Left lobe of liver (tissue), 2 donors: Measurements from ENCODE around the gene RCOR2. TPM values are rescaled to one million over a fixed set of nuclear protein-coding genes. Genes with fewer than 3 reads are reported as not detected.

ENCODE experiments used
- ATAC-seq: fragments of 200-7000 bp; cut with Tn5 transposase; one replicate; pipeline ENCODE4 v1.9.1; 2020; ENCODE audit warnings: mild to moderate bottlenecking, moderate library complexity
- DNase-seq: peaks from one replicate; pipeline ENCODE4 v3.0.0-alpha.2; 2020; ENCODE audit warnings: low spot score
- total RNA-seq: library from RNA; stranded (reverse); gene quantifications from one replicate; pipeline ENCODE4 v1.2.1, GENCODE V29; 2021
- donor health status: DM: no; HTN: no; CAD: no; lungs with moderate emphysema.
- donor health status: DM: no; HTN: yes; CAD: no.

The RCOR2 gene
- total RNA-seq, 1 donor from 2014 or later: 0.23 TPM

DNA sequence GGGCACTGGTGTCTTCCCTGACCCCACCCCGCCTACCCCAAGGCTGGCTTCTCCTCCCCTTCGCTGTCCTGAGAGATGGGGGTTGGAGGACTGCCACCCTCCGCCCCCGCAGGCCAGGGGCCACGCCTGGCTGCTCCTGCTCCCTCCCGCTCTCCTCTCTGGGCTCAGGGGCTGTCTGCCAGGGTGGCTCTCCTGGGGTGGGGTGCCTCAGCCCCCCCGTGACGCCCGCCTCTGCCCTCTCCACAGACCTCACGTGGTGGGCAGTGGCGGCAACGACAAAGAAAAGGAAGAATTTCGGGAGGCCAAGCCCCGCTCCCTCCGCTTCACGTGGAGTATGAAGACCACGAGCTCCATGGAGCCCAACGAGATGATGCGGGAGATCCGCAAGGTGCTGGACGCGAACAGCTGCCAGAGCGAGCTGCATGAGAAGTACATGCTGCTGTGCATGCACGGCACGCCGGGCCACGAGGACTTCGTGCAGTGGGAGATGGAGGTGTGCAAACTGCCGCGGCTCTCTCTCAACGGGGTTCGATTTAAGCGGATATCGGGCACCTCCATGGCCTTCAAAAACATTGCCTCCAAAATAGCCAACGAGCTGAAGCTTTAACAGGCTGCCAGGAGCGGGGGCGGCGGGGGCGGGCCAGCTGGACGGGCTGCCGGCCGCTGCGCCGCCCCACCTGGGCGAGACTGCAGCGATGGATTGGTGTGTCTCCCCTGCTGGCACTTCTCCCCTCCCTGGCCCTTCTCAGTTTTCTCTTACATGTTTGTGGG lies 8.1 kb downstream of the RCOR2 start:
- DNase-seq (no peak), ATAC-seq (no peak)

DNA sequence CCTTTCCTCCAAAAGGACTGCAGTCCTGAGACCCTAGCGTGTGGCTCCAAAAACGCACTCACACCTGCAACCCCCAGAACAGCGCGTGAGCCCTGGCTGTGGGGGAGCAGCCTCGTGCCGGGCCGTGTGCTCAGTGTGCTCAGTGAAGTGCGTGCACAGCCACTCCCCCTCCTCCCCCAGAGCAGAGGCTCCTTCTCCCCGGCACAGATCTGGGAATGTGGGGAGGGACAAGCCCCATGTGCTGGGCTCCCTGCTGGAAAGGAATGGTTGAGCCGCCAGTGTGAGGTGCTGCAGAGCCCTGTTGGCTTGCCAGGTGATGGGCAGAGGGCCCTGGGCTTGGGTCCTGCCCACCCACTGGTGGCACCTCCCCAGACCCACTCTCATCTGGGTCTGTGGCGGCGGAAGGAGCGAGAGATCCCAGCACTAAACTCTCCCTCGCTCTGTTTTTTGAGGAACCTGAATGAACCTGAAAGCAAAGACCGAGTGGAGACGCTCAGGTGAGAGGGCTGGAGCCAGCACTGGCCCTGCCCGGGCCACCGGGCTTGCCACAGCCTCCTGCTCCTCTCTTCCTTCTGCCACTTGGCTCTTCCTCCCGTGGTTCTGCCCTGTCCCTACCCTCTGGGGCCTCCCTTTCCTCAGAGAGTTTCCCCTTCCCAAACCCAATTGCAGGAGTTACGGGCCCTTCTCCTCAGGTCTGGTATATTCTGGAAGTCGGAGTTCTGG lies 9.0 kb downstream of the RCOR2 start:
- ATAC-seq: no peak
- DNase-seq: no peak

DNA sequence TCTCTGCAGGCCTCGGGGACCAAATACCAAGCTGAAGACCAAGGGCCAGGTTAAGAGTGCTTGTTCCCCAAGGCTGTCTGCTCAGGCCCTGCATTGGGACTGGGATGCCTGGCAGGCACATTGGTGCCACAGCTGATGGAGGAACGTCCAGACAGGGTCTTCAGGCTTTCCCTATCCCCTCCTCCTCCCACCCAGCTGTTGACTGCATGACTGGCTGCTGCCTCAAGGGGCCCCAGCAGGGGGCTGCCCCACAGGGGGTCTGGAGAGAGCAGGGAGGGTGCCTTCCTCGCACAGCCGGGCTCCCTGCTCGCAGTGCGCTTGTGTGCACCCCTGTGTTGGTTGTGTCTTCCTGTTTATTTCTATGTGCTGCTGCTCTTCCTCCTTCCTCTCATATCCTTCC lies 9.9 kb downstream of the RCOR2 start:
- DNase-seq: no peak

DNA sequence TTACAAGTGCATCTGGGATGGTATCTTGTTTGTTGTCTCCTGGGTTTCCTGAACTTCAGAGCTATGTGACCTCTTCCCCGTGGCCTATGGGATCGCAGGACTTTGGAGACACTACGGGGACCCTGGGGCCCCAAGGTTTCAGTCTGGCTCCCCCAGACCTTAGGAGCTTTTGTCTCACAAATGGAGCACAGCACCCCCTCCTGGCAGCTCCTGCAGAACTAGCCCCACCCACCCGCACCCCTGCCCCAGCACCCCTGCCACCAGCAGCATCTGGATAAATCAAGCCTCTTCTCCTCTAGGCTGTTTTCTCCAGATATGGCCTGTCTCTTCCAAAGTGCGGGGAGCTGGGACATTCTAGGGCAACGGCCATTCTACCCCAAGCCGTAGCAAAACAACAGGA lies 10.4 kb downstream of the RCOR2 start:
- DNase-seq: no peak

More for the DNA sequence above, 9.9 kb downstream of the RCOR2 start:
- ATAC-seq: no peak

DNA sequence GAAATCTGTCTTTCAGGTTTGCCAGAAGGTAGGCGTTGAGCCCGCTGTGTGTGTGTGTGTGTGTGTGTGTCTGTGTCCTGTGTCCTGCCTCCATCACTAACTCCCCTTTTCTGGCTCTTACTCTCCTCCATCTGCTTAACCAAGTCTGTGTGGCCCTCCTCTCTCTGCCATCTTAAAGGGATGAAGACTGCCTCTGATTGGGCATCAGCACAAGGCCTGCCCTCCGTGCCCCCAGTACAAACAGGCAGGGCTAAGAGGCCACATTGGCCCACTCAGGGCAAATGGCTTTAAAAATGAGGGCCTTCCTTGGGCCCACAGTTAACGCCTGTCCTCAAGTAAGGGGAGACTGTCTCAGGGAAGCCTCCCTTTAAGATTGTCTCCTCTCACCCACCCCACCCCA lies 10.9 kb downstream of the RCOR2 start:
- no peak for ATAC-seq
- DNase-seq: no peak

More for the DNA sequence above, 10.4 kb downstream of the RCOR2 start:
- peak; percentile 18 for ATAC-seq

DNA sequence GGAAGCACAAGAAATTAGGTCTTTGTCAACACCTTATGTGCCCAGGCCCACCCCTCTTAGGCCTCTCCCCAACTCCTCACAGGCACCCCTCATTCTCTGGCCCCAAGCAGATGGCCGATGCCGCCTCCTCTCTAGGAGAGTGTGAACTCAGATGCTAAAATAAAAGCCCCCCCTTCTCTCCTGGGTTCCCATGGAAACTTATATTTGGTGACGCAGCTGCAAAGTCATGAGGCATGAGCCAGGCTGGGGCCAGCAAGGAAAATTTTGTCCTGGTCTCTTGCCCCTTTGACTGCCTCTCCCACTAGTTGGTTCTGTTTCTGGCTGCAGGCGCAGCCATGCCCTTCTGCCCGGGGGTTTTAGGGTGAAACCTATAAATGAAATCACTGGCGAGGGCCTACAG lies 11.8 kb downstream of the RCOR2 start:
- DNase-seq (no peak), ATAC-seq (no peak)

DNA sequence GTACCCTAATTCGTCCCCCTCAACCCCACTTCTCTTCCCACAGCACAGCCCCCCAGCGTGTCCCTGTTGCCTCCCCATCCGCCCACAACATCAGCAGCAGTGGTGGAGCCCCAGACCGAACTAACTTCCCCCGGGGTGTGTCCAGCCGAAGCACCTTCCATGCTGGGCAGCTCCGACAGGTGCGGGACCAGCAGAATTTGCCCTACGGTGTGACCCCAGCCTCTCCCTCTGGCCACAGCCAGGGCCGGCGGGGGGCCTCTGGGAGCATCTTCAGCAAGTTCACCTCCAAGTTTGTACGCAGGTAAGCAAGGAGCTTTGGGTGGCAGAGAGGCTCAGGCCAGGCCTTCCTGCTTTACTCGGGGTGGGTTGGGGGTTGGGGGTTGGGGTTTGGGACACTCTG lies 12.2 kb downstream of the RCOR2 start:
- DNase-seq (no peak), ATAC-seq (no peak)

DNA sequence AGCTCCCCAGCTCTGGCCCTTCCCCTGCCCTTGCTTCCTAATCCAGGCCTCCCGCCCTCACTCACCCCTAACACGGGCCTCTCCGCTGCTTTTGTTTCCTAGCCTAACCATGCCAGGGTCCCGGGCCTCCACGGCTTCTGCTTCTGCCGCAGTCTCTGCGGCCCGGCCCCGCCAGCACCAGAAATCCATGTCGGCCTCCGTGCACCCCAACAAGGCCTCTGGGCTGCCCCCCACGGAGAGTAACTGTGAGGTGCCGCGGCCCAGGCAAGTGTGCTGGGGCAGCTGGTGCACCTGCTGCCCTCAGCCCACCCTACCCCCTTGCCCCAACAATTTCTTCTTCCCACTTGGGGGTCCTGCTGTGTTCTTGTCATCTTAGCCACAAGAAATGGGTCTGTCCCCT lies 13.1 kb downstream of the RCOR2 start:
- ATAC-seq (no peak), DNase-seq (no peak)

DNA sequence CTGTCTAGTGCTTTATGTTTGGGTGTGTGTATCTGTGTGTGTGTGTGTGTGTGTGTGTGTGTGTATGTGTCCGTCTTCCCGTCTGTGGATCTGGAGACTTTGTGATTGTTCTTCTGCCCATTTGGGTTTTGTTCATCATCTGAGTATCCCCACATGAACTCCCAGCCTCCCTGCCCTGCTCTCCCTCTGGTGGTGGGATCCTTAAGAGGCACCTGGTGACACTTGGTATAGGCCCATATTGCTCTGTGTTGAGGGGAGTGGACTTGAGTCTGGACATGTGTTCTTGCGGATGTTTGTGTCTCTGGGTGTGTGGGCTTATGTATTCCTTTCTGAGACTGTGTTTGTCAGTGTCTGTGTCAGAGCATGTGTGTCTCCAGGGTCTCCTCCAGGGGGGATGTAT lies 15.3 kb downstream of the RCOR2 start:
- no peak for ATAC-seq

DNA sequence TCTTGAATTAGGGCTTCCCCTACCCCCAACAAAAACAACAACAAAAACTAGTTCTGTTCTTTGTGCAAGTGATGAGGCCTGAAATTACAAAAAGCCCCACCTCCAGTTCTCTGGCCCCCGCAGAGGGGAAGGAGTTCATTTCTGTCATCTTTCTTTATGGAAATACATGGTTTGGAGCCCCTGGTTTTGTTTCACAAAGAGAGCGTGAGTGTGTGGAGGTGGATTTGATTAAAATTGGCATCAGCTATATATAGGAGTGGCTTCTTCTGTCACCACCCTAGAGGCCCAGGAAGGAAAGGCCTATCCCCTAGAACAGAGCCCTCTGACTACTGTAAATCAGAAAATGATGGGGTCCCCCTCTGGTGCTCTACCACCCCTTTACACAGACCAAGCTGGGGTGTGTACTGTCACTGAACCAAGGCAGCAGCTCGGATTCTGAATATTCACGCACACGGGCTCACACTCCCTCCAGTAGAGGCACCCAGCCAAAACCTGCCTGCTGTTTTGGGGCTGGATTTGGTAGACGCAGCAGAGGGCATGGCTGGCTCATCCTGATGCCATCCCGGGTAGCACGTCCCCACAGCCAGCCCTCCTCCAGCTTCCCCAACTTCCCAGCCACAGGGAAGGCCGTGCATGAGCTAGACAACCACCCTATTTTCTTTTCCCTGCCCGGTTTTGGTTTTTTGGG lies 19.4 kb downstream of the RCOR2 start:
- DNase-seq (no peak), ATAC-seq (no peak)

More for the DNA sequence above, 15.3 kb downstream of the RCOR2 start:
- no peak for DNase-seq

DNA sequence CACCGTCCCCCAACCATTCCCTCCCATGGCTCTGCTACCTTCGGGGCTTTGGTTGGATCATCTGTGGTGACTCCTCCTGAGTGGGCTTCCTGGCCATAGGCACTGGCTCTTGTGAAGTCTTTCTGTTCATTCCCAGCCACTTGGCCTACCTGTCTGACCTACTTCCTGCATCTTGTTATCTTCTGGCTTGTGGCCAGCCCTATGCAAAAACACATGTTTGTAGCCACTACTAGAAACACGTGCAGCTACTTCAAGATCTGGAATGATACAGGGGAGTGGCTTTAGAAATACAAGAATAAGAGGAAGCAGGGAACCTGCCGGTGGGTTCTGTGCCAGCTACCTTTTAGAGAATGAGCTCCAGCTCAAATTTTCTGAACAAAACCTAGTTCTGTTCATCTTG lies 20.9 kb downstream of the RCOR2 start:
- ATAC-seq (no peak), DNase-seq (no peak)

DNA sequence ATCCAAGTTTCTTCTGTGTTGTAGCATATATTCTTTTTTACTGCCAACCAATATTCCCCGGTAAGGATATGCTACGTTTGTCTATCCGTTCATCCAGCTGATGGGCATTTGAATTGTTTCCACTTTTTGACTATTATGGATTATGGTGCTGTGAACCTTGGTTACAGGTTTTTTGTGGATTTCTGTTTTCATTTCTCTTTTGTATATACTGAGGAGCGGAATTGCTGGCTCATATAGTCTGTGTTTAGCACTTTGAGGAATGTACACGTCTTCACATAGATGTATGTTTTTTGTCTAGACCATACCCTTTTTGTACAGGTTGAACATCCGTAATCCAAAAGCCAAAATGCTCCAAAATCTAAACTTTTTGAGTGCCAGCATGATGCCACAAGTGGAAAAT lies 23.6 kb downstream of the RCOR2 start:
- ATAC-seq (no peak), DNase-seq (no peak)

DNA sequence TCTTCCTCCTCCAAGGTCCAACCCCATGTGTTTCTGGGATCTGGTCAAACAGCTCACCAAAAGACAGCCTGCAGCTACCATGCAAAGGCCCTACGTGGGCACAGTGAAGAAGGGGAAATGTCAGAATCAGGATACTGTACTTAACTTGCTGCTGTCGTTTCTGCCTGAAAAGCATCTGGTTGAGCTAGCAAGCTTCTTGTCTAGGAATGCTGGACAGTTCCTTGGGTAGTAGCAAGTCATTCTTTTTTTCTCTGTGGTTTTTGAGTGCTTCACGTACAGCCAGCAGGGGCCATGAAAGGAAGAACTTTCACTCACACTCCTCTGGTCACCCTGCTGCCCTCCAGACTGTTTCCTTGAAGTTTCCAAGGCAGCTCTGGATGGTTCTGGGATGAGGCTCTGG lies 24.7 kb downstream of the RCOR2 start:
- DNase-seq: no peak

DNA sequence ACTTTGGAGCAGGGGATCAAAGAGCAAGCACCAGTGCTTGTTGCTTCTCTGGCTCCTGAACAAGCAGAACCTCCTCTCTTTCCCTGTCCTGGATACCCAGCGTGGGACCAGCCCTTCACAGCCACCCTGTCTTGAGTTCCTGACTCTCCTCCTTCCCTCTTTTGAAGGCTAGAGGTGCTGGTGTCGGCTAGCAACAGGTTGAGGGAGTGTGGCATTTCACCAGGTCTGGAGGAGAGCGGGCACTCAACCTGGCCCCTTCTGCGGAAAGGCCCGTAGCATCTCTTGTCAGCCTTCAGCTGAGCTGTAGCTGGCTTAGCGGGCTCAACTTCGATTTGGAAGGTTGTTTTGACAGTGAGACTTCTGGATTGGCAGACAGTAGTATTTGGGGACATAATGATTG lies 26.6 kb downstream of the RCOR2 start:
- peak; percentile 24 for ATAC-seq
- no peak for DNase-seq

More for the DNA sequence above, 24.7 kb downstream of the RCOR2 start:
- no peak for ATAC-seq

DNA sequence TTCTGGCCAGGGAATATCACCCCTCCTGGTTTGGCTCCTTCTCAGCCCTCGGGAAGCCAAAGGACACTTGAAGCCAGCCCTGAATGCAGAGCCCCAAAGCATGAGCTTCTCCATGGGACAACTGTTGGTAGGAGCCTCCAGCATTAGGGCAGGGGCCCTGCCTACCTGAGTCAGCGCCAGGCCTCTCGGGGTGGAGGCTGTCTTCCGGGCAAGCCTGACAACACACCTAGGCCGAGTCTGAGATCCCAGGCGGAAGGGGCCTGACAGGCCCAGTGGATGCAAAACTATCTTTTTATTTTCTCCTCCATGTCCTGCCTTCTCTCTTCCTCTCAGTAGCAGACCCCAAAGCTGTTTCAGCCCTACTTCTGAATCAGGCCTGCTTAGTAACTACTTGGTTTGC lies 27.6 kb downstream of the RCOR2 start:
- ATAC-seq: peak; percentile 43
- no peak for DNase-seq

DNA sequence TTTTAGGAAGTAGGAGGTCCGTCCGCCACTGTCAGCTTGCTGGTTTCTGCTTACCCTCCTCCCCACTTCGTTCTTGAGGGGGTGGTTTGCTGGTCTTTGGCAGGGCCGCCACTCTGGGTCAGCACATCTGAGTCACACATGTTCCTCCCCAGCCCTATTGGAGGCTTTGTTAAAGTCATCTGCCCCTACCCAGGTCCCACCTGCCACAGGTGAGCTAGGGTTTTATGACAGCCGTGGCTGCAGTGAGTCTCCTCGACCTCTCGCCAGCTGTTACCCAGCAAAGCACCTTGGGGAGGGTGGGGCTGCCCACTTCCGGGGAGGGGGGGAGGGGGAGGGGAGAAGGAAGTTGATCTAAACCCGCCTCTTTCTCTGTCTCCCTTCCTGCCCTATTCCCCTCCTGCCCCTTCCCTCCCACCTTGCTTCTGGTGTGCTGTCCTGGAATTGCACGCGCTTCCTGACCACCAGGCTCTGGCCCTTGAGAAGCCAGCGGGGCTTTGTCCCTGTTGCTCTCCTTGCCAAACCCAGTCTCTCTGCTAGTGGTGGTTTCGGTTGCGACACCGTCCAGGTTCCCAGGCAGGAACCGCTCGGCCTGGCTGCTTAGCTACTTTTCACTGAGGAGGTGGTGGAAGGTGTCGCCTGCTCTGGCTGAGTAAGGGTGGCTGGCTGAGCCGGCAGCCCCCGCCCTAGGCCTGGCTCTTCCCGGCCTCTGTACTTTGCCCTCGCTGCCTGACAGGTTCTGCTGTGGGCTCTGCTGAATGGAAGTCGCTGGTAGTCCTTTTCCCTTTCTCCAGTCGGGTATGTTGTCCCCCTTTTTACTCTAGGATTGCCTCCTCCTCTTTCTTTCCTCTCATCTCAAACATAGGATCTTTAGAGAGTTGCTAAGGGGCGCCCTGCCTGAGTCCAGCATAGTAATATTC lies 28.5 kb downstream of the RCOR2 start:
- ATAC-seq (peak; percentile 86), DNase-seq (peak; percentile 81)

DNA sequence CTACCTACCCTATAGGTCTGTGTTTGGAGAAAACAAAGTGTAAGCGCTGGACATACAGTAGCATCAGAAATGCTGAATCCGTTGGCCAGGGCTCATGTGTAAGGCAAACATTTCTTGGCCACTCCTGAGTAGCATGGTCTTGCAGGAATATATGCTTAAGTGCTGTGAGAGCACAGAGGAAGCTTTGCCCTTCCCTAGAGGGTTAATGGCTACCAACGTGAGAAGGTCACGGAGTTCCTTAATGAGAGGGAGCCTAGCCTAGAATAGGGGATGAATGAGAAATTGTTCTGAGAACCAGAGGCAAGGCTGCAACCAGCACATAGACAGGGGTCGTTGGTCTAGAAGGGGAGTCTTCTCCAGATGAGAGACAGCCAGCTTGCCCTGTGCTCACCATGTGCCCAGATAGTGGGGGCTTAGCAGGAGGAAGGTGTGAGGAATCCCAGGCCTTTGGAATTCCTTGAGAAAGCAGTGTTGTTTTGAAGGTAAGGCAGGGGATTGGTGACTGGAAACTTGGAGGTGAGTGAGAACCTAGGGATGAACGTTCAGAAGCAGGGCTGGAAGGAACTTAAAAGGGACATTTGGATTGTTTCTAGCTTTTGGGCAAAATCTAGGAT lies 29.5 kb downstream of the RCOR2 start:
- DNase-seq (no peak), ATAC-seq (no peak)

DNA sequence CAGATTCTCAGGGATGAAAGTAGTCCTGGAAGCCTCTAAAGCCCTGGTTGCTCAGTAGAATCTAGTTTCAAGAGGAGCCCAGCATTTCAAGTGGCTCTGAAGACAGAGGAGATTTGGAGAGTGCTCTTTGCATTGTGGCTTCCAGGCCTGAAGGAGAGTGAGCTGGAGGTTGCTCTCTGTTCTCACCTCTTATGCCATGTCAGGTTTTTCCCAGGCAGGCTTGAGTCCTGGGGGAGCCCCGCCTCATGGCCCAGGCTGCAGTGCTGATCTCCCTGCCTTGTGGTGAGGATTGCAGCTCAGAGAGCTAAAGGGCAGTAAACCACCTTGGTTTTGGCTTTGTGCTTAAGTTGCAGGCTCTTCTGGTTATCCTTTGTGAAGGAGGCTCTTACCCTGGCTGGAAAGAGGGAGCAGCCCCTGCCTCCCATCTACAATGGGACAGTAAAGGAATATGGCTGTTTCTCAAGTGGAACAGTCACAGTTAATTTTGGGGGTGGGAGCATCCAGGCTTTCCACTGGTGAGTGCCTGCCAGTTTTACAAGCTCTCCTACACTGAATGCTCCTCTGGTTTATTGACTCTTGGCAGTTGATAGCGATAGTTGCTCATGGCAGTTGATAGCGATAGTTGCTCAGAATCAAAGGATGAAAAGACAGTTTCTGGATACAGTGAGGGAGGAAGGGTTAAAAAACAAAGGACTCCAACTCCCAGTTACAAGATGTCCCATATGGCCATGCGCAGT lies 32.6 kb downstream of the RCOR2 start:
- DNase-seq: no peak
- ATAC-seq: no peak

DNA sequence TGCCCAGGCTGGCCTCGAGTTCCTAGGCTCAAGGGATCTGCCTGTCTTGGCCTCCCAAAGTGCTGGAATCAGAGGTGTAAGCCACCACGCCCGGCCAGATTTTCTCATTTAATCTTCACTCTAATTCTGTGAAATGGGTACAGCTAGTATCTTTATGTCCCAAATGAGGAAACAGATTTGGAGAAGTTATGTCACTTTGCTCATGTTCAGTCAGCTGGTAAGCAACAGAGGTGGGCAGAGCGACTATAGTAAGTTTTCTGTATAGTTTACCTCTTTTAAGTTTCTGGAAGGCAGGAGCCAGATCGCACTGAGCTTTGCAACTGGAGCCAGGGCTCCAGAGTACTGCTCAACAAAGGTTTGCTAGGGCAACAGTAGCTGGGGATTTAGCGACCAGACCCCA lies 33.2 kb downstream of the RCOR2 start:
- no peak for DNase-seq
- no peak for ATAC-seq
